ENCODE results near the gene PLCB3.

DNA sequence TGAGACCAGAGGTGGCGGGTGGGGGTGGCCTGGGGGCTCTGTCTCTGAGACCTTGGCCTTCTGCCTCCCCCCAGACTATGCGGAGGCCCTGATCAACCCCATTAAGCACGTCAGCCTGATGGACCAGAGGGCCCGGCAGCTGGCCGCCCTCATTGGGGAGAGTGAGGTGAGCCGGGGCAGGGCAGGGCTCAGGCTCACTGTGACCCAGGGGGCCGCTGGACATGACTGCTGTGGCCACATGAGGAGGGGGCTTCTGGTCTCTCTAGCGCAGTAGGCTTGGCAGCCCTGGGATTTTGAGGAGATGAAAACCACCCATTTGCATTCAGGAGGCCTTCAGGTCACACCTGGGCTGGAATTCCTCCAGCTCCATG is 12.6 kb downstream of the PLCB3 start:
- TF ChIP-seq, protein P1, sequence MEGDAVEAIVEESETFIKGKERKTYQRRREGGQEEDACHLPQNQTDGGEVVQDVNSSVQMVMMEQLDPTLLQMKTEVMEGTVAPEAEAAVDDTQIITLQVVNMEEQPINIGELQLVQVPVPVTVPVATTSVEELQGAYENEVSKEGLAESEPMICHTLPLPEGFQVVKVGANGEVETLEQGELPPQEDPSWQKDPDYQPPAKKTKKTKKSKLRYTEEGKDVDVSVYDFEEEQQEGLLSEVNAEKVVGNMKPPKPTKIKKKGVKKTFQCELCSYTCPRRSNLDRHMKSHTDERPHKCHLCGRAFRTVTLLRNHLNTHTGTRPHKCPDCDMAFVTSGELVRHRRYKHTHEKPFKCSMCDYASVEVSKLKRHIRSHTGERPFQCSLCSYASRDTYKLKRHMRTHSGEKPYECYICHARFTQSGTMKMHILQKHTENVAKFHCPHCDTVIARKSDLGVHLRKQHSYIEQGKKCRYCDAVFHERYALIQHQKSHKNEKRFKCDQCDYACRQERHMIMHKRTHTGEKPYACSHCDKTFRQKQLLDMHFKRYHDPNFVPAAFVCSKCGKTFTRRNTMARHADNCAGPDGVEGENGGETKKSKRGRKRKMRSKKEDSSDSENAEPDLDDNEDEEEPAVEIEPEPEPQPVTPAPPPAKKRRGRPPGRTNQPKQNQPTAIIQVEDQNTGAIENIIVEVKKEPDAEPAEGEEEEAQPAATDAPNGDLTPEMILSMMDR (IDR thresholded peaks at IDR 0.05; ENCODE audit: poor library complexity): no peak
- TF ChIP-seq EZH2phosphoT487 (IDR thresholded peaks at IDR 0.05; ENCODE audit: low read depth, severe bottlenecking, unreplicated experiment) (no peak), EZH2 (IDR thresholded peaks at IDR 0.05; ENCODE audit: borderline replicate concordance) (no peak)

Data from hepatocyte (in vitro differentiated cells).